Endodermal cell (in vitro differentiated cells): ENCODE measurements around the gene MAP4K3. TPM values are rescaled to one million over a fixed set of nuclear protein-coding genes. Genes with fewer than 3 reads are reported as not detected.
A peak's percentile ranks its signal among the peaks of the same experiment; 100 is the strongest.

Experiments used
- DNase-seq: peaks from one replicate; pipeline ENCODE4 v3.0.0-alpha.2; 2017
- H3K27ac ChIP-seq: 2 replicates; pipeline ENCODE4 v1.5.1; 2013; ENCODE audit warnings: mild to moderate bottlenecking, low read depth, low read length, moderate library complexity
- H3K27me3 ChIP-seq: 2 replicates; pipeline ENCODE4 v1.6.1; 2013; ENCODE audit warnings: mild to moderate bottlenecking, low read length, moderate library complexity; ENCODE audit not compliant: insufficient read depth, control insufficient read depth, poor library complexity, severe bottlenecking
- H3K36me3 ChIP-seq: 2 replicates; pipeline ENCODE4 v1.7.0; 2013; ENCODE audit warnings: mild to moderate bottlenecking, low read length, moderate library complexity; ENCODE audit not compliant: control insufficient read depth, insufficient read depth
- H3K4me1 ChIP-seq: one replicate; pipeline ENCODE4 v1.7.0; 2013; ENCODE audit warnings: low read length; ENCODE audit not compliant: control insufficient read depth, insufficient read depth
- H3K4me3 ChIP-seq: 2 replicates; pipeline ENCODE4 v1.5.1; 2013; ENCODE audit warnings: mild to moderate bottlenecking, low read length, moderate library complexity
- H3K9ac ChIP-seq: 2 replicates; pipeline ENCODE4 v1.6.1; 2013; ENCODE audit warnings: mild to moderate bottlenecking, low read length, moderate library complexity; ENCODE audit not compliant: poor library complexity, severe bottlenecking; ENCODE audit errors: extremely low read depth
- H3K9me3 ChIP-seq: 2 replicates; pipeline ENCODE4 v1.6.1; 2013; ENCODE audit warnings: mild to moderate bottlenecking, low read length, moderate library complexity; ENCODE audit not compliant: control insufficient read depth
- H3K27ac Mint-ChIP-seq: 2 replicates; pipeline ENCODE4 v1.8.0; 2020; ENCODE audit warnings: mixed read lengths
- H3K27me3 Mint-ChIP-seq: 2 replicates; pipeline ENCODE4 v1.8.0; 2021; ENCODE audit warnings: mild to moderate bottlenecking, mixed read lengths; ENCODE audit not compliant: insufficient read depth
- H3K36me3 Mint-ChIP-seq: 2 replicates; pipeline ENCODE4 v1.8.0; 2020; ENCODE audit warnings: low read depth, mixed read lengths
- H3K4me1 Mint-ChIP-seq: 2 replicates; pipeline ENCODE4 v1.8.0; 2020; ENCODE audit warnings: mixed read lengths
- H3K4me3 Mint-ChIP-seq: 2 replicates; pipeline ENCODE4 v1.8.0; 2020; ENCODE audit warnings: mild to moderate bottlenecking, moderate library complexity, mixed read lengths
- H3K9me3 Mint-ChIP-seq: 2 replicates; pipeline ENCODE4 v1.8.0; 2020; ENCODE audit warnings: mild to moderate bottlenecking, mixed read lengths
- CTCF ChIP-seq: fragments of 200-600 bp; sonication (generic); conservative IDR thresholded peaks from 2 replicates; pipeline ENCODE4 v1.5.0; 2021; ENCODE audit warnings: antibody characterized with exemption, mild to moderate bottlenecking
- WGBS, 2 experiments: methylation state at CpG; one replicate each; pipeline versions ENCODE4 v1.1.5 to v1.1.7; 2013; ENCODE audit warnings: missing lambda C conversion rate in 2 of 2, mixed read lengths in 1 of 2; ENCODE audit not compliant: insufficient coverage in 1 of 2, insufficient read length in 1 of 2; 5-methylcytosine and 5-hydroxymethylcytosine counted together
- total RNA-seq, 2 donors: library from RNA; stranded (reverse); fragmentation: NEBNext Ultra II Directional in 1 of 2; extraction: Animal tissue kit (Norgen Biotek cat#: 25700) in 1 of 2; gene quantifications; 2 replicates in 1 of 2; 3 replicates in 1 of 2; pipeline ENCODE4 v1.2.1, GENCODE V29; 2021

MAP4K3 gene
- total RNA-seq, 2 donors from 2014 or later: 39.1 to 45.5 TPM

- H3K9me3 Mint-ChIP-seq: peaks cover 13% of the 10 kb centered on the region
These were observed 233.7 kb downstream of the MAP4K3 start for GRCh38 chr2:39203382-39203781.

DNA sequence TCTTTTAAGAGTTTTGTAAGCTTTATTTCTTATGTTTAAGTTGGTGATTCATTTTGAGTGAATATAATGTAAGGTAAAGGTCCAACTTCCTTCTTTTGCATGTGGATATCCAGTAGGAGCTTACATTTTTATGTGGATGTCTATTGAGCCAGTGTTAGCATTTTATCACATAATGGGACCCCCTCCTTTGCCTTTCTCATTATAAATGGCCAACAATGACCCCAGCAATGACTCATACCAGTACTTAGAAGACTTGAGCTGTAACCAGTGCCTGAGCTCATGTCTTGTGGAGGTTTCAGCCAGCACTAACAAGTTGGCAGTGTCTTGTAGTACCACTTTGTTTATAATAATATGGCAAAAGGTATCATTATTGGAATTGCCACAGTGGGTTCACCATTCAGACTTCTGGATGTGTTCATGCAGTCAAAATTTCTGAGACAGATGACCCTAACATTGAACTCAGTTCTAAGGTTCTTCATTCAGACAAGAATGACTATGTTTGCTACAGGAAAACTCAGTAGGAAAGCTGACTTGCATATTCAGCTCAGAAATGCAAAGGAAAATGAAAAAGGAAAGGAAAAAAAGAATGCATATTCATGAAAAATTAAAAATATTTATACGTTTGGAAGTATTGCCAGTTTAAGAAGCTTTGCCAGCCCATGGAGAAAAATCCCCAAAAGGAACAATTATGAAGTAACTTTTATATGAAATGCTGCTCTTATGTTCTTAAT, 234.3 kb downstream of the MAP4K3 start:
- Mint-ChIP-seq H3K27ac (peak overlapping the region; percentile 27), H3K9me3 (peaks cover 13% of the 10 kb centered on the region), H3K4me1 (no peaks in the 10 kb centered on the region), H3K36me3 (no peaks in the 10 kb centered on the region), H3K4me3 (no peak overlapping the region), H3K27me3 (no peaks in the 10 kb centered on the region)
- no peak overlapping the region for H3K9ac ChIP-seq
- no peaks in the 10 kb centered on the region for H3K9me3 ChIP-seq
- no peak for DNase-seq
- H3K4me3 ChIP-seq: no peak overlapping the region
- no peak for TF ChIP-seq CTCF
- no peaks in the 10 kb centered on the region for H3K4me1 ChIP-seq
- no peak overlapping the region for H3K27ac ChIP-seq
- H3K27me3 ChIP-seq: no peaks in the 10 kb centered on the region
- no peaks in the 10 kb centered on the region for H3K36me3 ChIP-seq
- WGBS, 2 experiments: 78 to 100% methylated on average over 1 of the region's 1 CpG

More at GRCh38 chr2:39203382-39203781, 233.7 kb downstream of the MAP4K3 start:
- H3K4me1 ChIP-seq: no peaks in the 10 kb centered on the region
- H3K4me1 Mint-ChIP-seq: no peaks in the 10 kb centered on the region
- no peak overlapping the region for H3K27ac ChIP-seq
- no peak overlapping the region for H3K4me3 Mint-ChIP-seq
- no peak overlapping the region for H3K4me3 ChIP-seq
- no peaks in the 10 kb centered on the region for H3K36me3 ChIP-seq
- no peak overlapping the region for H3K27ac Mint-ChIP-seq
- no peak for TF ChIP-seq CTCF
- 90 to 93% methylated on average over 4 of the region's 6 CpGs for WGBS, 2 experiments
- H3K9me3 ChIP-seq: no peaks in the 10 kb centered on the region
- no peaks in the 10 kb centered on the region for H3K36me3 Mint-ChIP-seq
- no peaks in the 10 kb centered on the region for H3K27me3 Mint-ChIP-seq
- H3K27me3 ChIP-seq: no peaks in the 10 kb centered on the region
- DNase-seq: no peak
- H3K9ac ChIP-seq: no peak overlapping the region

Other genes starting within 250 kb of the MAP4K3 start
- gene CDKL4, start 193.3 kb downstream of the MAP4K3 start, total RNA-seq: under 1 TPM in 1 of 2 donors, not detected in 1; 0.24 TPM
- 1 to 10 TPM; 5.5 to 7.4 TPM for gene TMEM178A, start 228.6 kb upstream of the MAP4K3 start, total RNA-seq